ENCODE measurements around the gene ZCCHC2. TPM values are rescaled to one million over a fixed set of nuclear protein-coding genes. Genes with fewer than 3 reads are reported as not detected.

The ZCCHC2 gene
- total and polyA plus RNA-seq, 2 of the 4 experiments (the other 2 are of a cell fraction) = 3.2 to 3.6 TPM

DNA sequence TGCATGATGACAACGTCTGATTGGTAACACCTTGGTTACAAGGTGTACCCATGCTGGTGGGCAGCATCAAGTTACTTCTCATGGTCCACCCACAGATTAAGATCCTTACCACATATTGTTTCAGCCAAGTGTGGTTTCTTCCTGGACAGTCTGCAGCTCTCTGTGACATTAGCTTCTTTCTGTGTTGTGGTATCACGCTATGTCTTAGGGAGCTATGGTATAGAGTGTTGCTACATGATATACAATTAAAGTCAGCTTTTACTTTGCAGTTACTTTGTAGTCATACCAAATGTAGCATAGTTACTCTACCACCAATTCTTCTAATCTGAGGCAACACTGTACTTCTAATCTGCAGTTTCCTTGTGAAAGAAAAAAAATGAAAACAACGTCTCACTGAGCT, 48.8 kb downstream of the ZCCHC2 start:
- Histone ChIP-seq H2BK120ac (ENCODE audit: low read depth, low read length) (no peak overlapping the region), H4K91ac (ENCODE audit: insufficient read depth, low read depth, low read length) (no peak overlapping the region), H2AK9ac (replicated peaks; ENCODE audit: low read depth, low read length, poor library complexity) (no peak overlapping the region), H3K18ac (ENCODE audit: low read depth, low read length) (no peak overlapping the region), H3K9me3 (ENCODE audit: control insufficient read depth, insufficient read depth, low read length) (no peaks in the 10 kb centered on the region), H3K27me3 (ENCODE audit: control insufficient read depth, insufficient read depth, low read length) (no peaks in the 10 kb centered on the region), H3K4me2 (ENCODE audit: low read depth, low read length) (no peak overlapping the region), H3K23ac (ENCODE audit: low read depth, low read length) (no peak overlapping the region), H3K4me1 (ENCODE audit: control insufficient read depth, insufficient read depth, low read length) (0 out of 2 replicates have a peak, but pooled peaks cover 2% of the 10 kb centered on the region), H2BK15ac (ENCODE audit: low read depth, low read length) (no peak overlapping the region), H3K4ac (ENCODE audit: low read depth, low read length) (no peak overlapping the region), H4K8ac (ENCODE audit: low read depth in 2 of 2, low read length in 2 of 2) (no peak overlapping the region), H3K9me1 (ENCODE audit: insufficient read depth, low read length) (no peaks in the 10 kb centered on the region; the same call in 1 of the 2 replicates), H2AFZ (replicated peaks; ENCODE audit: low read length, poor library complexity) (no peak overlapping the region), H3K79me1 (ENCODE audit: low read depth in 1 of 2, low read length in 2 of 2) (peaks cover 0 to 3% of the 10 kb centered on the region in 2 experiments; a peak in 1 of 4 replicates), H3K14ac (replicated peaks; ENCODE audit: low read depth, low read length) (no peak overlapping the region), H2AK5ac (ENCODE audit: low read depth, low read length) (no peak overlapping the region), H4K5ac (ENCODE audit: low read depth, low read length) (no peak overlapping the region), H3K4me3 (ENCODE audit: insufficient read depth, low read depth, low read length) (no peak overlapping the region), H2BK20ac (ENCODE audit: low read depth, low read length) (no peak overlapping the region), H3K36me3 (ENCODE audit: control insufficient read depth, insufficient read depth, low read length) (peaks cover 16% of the 10 kb centered on the region), H3K56ac (ENCODE audit: extremely low read depth, insufficient read depth, low read length) (no peak overlapping the region), H3K27ac (ENCODE audit: insufficient read depth, low read length) (no peak overlapping the region), H4K20me1 (ENCODE audit: insufficient read depth, low read length) (no peaks in the 10 kb centered on the region), H3K9ac (ENCODE audit: low read depth, low read length) (no peak overlapping the region), H2BK5ac (ENCODE audit: low read depth, low read length, poor library complexity, severe bottlenecking) (no peak overlapping the region)
- ChIA-PET POLR2A (ENCODE audit: unreplicated experiment) (no interaction called here), CTCF (interaction anchor here (1.0 kb wide), 1 partner anchor 12 kb away, joined by 3 read pairs; no protein-coding TSS in a partner anchor)
- ATAC-seq (ENCODE audit: low read depth) (no peak), DNase-seq (no peak)
- no CpG with 5 or more reads among the region's 3 CpGs for WGBS, 2 experiments (ENCODE audit: extremely low coverage in 2 of 2, insufficient read length in 1 of 2)
- intact Hi-C loops (cut with micrococcal nuclease) = no loop called here
- in situ Hi-C loops (cut with MboI; ENCODE audit: low sequenced_read_pairs) = loop anchor here (10.0 to 25.0 kb wide), 2 partner anchors 284 to 387 kb away; partner anchors contain the start of genes PIGN and RELCH
- dilution Hi-C loops (cut with HindIII; ENCODE audit: low sequenced_read_pairs, unreplicated experiment) = no loop called here
- TF ChIP-seq MAZ (IDR thresholded peaks at IDR 0.05; ENCODE audit: borderline replicate concordance, low read depth, low read length) = no peak
- BruUV-seq (replicated peaks) = no TSS peak

All from IMR-90 (cell line).